ENCODE results near the gene SUOX. TPM values are rescaled to one million over a fixed set of nuclear protein-coding genes. Genes with fewer than 3 reads are reported as not detected.
A peak's percentile ranks its signal among the peaks of the same experiment; 100 is the strongest.

Gene SUOX
- total RNA-seq, result 44.8 and 45.6 TPM in 2 replicates
- long read RNA-seq, transcript SUOX-202 (4 exons, 2,306 nt), result minor isoform, 6 of 176 reads
- long read RNA-seq, transcript SUOX-213 (4 exons, 598 nt), result minor isoform, 17 of 176 reads
- long read RNA-seq, transcript SUOX-201 (5 exons, 2,364 nt), result major isoform, 63 of 176 reads
- long read RNA-seq, transcript SUOX-204 (6 exons, 2,394 nt), result minor isoform, 27 of 176 reads
- long read RNA-seq, partial matches to known transcripts, result 8 of 176 reads
- long read RNA-seq, other reads (novel, unspliced or antisense), result 48 of 176 reads

GRCh38 chr12:55996715-55997534, at the start of gene SUOX:
Gene SUOX, plus strand, starts transcription at chr12:55997276. Its CDS starts 4,946 bp downstream, at chr12:56002222.
- H3K4me1 Mint-ChIP-seq (ENCODE audit: low read depth), result peaks cover 21% of the 10 kb centered on the region
- peak within 1 kb of the TSS; percentile 96 for H3K27ac Mint-ChIP-seq
- no peaks in the 10 kb centered on the region for H3K9me3 Mint-ChIP-seq (ENCODE audit: low read depth)
- peak; percentile 87 for DNase-seq (ENCODE audit: low spot score, unreplicated experiment)
- H3K4me3 Mint-ChIP-seq (ENCODE audit: low read depth), result peak within 1 kb of the TSS; percentile 98
- TF ChIP-seq CTCF (IDR thresholded peaks at IDR 0.05; ENCODE audit: unreplicated experiment), result no peak
- no peaks in the 10 kb centered on the region for H3K27me3 Mint-ChIP-seq
- peaks cover 12% of the 10 kb centered on the region for H3K36me3 Mint-ChIP-seq (ENCODE audit: insufficient read depth)

GRCh38 chr12:55955344-55955743, 41.7 kb upstream of the SUOX start:
- Mint-ChIP-seq H3K4me1 (ENCODE audit: low read depth) (peaks cover 3% of the 10 kb centered on the region), H3K27me3 (peaks cover 3% of the 10 kb centered on the region), H3K9me3 (ENCODE audit: low read depth) (no peaks in the 10 kb centered on the region), H3K36me3 (ENCODE audit: insufficient read depth) (no peaks in the 10 kb centered on the region), H3K27ac (no peak overlapping the region), H3K4me3 (ENCODE audit: low read depth) (no peak overlapping the region)
- no peak for TF ChIP-seq CTCF (IDR thresholded peaks at IDR 0.05; ENCODE audit: unreplicated experiment)
- DNase-seq (ENCODE audit: low spot score, unreplicated experiment), result no peak

GRCh38 chr12:55955800-55956508, 41.1 kb upstream of the SUOX start:
- Mint-ChIP-seq H3K27me3 (peaks cover 3% of the 10 kb centered on the region), H3K27ac (no peak overlapping the region), H3K36me3 (ENCODE audit: insufficient read depth) (no peaks in the 10 kb centered on the region), H3K4me3 (ENCODE audit: low read depth) (no peak overlapping the region), H3K9me3 (ENCODE audit: low read depth) (no peaks in the 10 kb centered on the region), H3K4me1 (ENCODE audit: low read depth) (peaks cover 3% of the 10 kb centered on the region)
- no peak for DNase-seq (ENCODE audit: low spot score, unreplicated experiment)
- peak; percentile 41 for TF ChIP-seq CTCF (IDR thresholded peaks at IDR 0.05; ENCODE audit: unreplicated experiment)

- Mint-ChIP-seq H3K27ac (no peak overlapping the region), H3K4me1 (ENCODE audit: low read depth) (peaks cover 3% of the 10 kb centered on the region), H3K4me3 (ENCODE audit: low read depth) (no peak overlapping the region), H3K36me3 (ENCODE audit: insufficient read depth) (no peaks in the 10 kb centered on the region), H3K27me3 (peaks cover 3% of the 10 kb centered on the region), H3K9me3 (ENCODE audit: low read depth) (no peaks in the 10 kb centered on the region)
- TF ChIP-seq CTCF (IDR thresholded peaks at IDR 0.05; ENCODE audit: unreplicated experiment), result no peak
- no peak for DNase-seq (ENCODE audit: low spot score, unreplicated experiment)
Observed at GRCh38 chr12:55957106-55957859, 39.8 kb upstream of the SUOX start.

All from progenitor cell of endocrine pancreas (in vitro differentiated cells).